Measurements from ENCODE around the gene ID3.

- TF ChIP-seq CTCF (IDR thresholded peaks at IDR 0.05), result no peak
- no peak for TF ChIP-seq POLR2A (IDR thresholded peaks at IDR 0.05)
Measured at GRCh38 chr1:23530087-23530746, 29.1 kb downstream of the ID3 start.
